ENCODE results near the gene GRPEL1. TPM values are rescaled to one million over a fixed set of nuclear protein-coding genes. Genes with fewer than 3 reads are reported as not detected.

The GRPEL1 gene
- total RNA-seq, 1 experiment from 2014 or later, result 47.3 TPM

DNA sequence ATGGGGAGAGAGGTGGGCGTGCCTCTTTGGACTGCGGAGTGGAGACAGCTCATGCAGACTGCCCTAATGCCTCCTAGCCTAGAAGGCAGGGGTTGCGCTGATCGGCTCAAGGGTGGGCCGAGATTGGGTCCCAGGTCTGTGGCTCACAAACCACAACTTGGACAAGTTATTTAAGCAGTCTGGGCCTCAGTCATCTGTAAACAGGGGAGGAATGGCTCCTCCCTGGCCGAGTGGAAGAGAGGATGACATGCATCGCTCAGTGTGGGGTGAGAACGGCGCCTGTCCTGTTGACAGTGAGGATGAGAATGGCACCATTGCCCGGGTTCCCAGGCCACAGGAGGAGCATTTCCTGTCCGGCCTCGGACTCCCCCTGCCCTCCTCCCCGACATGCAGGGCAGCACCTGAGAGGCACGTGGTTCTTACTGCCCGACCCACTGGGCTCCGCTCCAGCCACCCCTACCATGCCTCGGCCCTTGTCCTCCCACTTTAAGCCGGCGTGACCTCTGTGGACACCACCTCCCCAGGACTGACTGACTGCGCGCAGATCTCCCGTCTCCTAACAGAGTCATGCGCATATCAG lies 40.3 kb upstream of the GRPEL1 start:
- H3K36me3 Mint-ChIP-seq (ENCODE audit: insufficient read depth, unreplicated experiment), result peaks cover 6% of the 10 kb centered on the region
- Histone ChIP-seq H3K27me3 (replicated peaks; ENCODE audit: control insufficient read depth, insufficient read depth, low read length) (no peaks in the 10 kb centered on the region), H3K4me3 (ENCODE audit: low read depth, low read length) (no peak overlapping the region), H3K4me1 (peaks cover 11% of the 10 kb centered on the region), H3K9me3 (no peaks in the 10 kb centered on the region), H3K36me3 (ENCODE audit: control insufficient read depth, insufficient read depth, low read length) (no peaks in the 10 kb centered on the region)
- POLR2A ChIA-PET, result no interaction called here
- TF ChIP-seq, protein P1, sequence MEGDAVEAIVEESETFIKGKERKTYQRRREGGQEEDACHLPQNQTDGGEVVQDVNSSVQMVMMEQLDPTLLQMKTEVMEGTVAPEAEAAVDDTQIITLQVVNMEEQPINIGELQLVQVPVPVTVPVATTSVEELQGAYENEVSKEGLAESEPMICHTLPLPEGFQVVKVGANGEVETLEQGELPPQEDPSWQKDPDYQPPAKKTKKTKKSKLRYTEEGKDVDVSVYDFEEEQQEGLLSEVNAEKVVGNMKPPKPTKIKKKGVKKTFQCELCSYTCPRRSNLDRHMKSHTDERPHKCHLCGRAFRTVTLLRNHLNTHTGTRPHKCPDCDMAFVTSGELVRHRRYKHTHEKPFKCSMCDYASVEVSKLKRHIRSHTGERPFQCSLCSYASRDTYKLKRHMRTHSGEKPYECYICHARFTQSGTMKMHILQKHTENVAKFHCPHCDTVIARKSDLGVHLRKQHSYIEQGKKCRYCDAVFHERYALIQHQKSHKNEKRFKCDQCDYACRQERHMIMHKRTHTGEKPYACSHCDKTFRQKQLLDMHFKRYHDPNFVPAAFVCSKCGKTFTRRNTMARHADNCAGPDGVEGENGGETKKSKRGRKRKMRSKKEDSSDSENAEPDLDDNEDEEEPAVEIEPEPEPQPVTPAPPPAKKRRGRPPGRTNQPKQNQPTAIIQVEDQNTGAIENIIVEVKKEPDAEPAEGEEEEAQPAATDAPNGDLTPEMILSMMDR (IDR thresholded peaks at IDR 0.05; ENCODE audit: insufficient read depth in 1 of 2, low read depth in 1 of 2, low read length in 1 of 2, severe bottlenecking in 1 of 2, unreplicated experiment in 1 of 2), result no peak
- H3K4me3 Mint-ChIP-seq (ENCODE audit: unreplicated experiment), result no peak overlapping the region
- DNase-seq, result no peak
- no TSS peak for BruUV-seq (replicated peaks)
- intact Hi-C loops (cut with micrococcal nuclease; ENCODE audit: unreplicated experiment), result no loop called here
- H3K4me1 Mint-ChIP-seq (ENCODE audit: low read depth, unreplicated experiment), result peaks cover 5% of the 10 kb centered on the region
- no peak overlapping the region for H3K27ac Mint-ChIP-seq (ENCODE audit: unreplicated experiment)
- H3K27me3 Mint-ChIP-seq (ENCODE audit: insufficient read depth, unreplicated experiment), result no peaks in the 10 kb centered on the region
- CTCF ChIA-PET, result no interaction called here
- H3K9me3 Mint-ChIP-seq (ENCODE audit: unreplicated experiment), result no peaks in the 10 kb centered on the region

DNA sequence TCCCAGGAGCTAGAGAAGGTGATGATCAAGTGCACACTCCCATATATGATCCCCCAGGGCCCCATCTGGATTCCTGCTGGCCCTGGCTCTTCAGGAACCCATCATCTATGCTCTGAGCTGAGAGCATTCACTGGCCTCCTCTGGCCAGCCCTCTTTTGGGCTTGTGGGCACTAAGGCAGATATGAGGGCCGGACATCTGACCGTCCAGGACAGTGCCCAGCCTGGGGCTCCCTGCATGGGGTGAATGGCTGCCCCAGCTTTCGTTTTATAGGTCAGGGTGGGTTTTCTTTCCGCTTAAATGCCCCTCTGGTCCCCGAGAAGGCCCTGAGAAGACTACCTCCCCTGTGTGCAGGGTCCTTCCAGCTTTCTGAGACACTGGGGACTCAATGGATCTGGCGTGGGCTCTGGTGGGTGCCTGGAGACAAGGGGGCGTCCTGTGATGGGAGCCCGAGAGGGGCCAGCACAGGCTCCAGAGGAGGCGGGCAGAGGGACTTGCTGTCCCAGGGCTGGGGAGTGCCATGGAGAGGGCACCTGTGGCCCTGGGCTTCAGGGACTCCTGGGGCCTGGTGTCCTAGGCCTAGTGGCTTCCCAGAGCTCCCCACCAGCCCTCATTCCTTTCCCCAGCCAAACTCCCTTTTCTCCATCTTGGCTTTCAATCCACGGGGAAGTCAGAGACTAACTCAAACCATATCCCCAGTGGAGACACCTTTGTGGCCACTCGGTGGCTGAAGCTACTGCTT lies 39.5 kb upstream of the GRPEL1 start:
- H3K27ac Mint-ChIP-seq (ENCODE audit: unreplicated experiment), result no peak overlapping the region
- ChIA-PET POLR2A (no interaction called here), CTCF (no interaction called here)
- H3K4me1 Mint-ChIP-seq (ENCODE audit: low read depth, unreplicated experiment), result peaks cover 5% of the 10 kb centered on the region
- H3K4me1 ChIP-seq, result peaks cover 11% of the 10 kb centered on the region
- H3K4me3 Mint-ChIP-seq (ENCODE audit: unreplicated experiment), result no peak overlapping the region
- intact Hi-C loops (cut with micrococcal nuclease; ENCODE audit: unreplicated experiment), result no loop called here
- no peaks in the 10 kb centered on the region for H3K27me3 ChIP-seq (replicated peaks; ENCODE audit: control insufficient read depth, insufficient read depth, low read length)
- H3K9me3 ChIP-seq, result no peaks in the 10 kb centered on the region
- no peak for DNase-seq
- H3K9me3 Mint-ChIP-seq (ENCODE audit: unreplicated experiment), result no peaks in the 10 kb centered on the region
- H3K36me3 ChIP-seq (ENCODE audit: control insufficient read depth, insufficient read depth, low read length), result no peaks in the 10 kb centered on the region
- no TSS peak for BruUV-seq (replicated peaks)
- peaks cover 6% of the 10 kb centered on the region for H3K36me3 Mint-ChIP-seq (ENCODE audit: insufficient read depth, unreplicated experiment)
- no peak overlapping the region for H3K4me3 ChIP-seq (ENCODE audit: low read depth, low read length)
- TF ChIP-seq, protein P1 (IDR thresholded peaks at IDR 0.05; ENCODE audit: insufficient read depth in 1 of 2, low read depth in 1 of 2, low read length in 1 of 2, severe bottlenecking in 1 of 2, unreplicated experiment in 1 of 2), result no peak
- no peaks in the 10 kb centered on the region for H3K27me3 Mint-ChIP-seq (ENCODE audit: insufficient read depth, unreplicated experiment)

DNA sequence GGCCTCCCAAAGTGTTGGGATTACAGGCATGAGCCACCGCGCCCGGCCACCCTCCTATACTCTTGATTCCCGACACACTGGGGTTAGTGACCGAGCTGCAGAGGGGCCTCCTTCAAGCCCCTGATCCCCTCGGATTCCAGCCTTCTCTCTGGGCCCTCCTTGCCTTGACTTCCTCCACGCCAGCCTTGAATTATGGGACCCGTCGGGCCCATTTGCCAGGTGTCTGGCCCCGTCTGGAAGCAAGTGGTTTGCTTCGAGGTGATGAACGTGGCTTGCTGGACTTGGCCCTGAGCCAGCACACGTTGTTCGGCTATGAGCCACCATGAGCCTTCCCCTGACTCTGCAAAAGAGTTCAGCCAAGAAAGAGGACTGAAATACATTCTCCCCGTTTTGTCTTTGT lies 37.4 kb upstream of the GRPEL1 start:
- peak overlapping the region; percentile 33 for H3K4me3 Mint-ChIP-seq (ENCODE audit: unreplicated experiment)
- Histone ChIP-seq H3K36me3 (ENCODE audit: control insufficient read depth, insufficient read depth, low read length) (no peaks in the 10 kb centered on the region), H3K27me3 (replicated peaks; ENCODE audit: control insufficient read depth, insufficient read depth, low read length) (no peaks in the 10 kb centered on the region), H3K4me1 (peaks cover 11% of the 10 kb centered on the region), H3K9me3 (no peaks in the 10 kb centered on the region), H3K4me3 (ENCODE audit: low read depth, low read length) (no peak overlapping the region)
- ChIA-PET CTCF (no interaction called here), POLR2A (no interaction called here)
- intact Hi-C loops (cut with micrococcal nuclease; ENCODE audit: unreplicated experiment), result no loop called here
- peaks cover 6% of the 10 kb centered on the region for H3K36me3 Mint-ChIP-seq (ENCODE audit: insufficient read depth, unreplicated experiment)
- peak overlapping the region; percentile 76 for H3K27ac Mint-ChIP-seq (ENCODE audit: unreplicated experiment)
- TF ChIP-seq, protein P1 (IDR thresholded peaks at IDR 0.05; ENCODE audit: insufficient read depth in 1 of 2, low read depth in 1 of 2, low read length in 1 of 2, severe bottlenecking in 1 of 2, unreplicated experiment in 1 of 2), result no peak
- H3K9me3 Mint-ChIP-seq (ENCODE audit: unreplicated experiment), result no peaks in the 10 kb centered on the region
- H3K27me3 Mint-ChIP-seq (ENCODE audit: insufficient read depth, unreplicated experiment), result no peaks in the 10 kb centered on the region
- no peak for DNase-seq
- no TSS peak for BruUV-seq (replicated peaks)
- peaks cover 5% of the 10 kb centered on the region for H3K4me1 Mint-ChIP-seq (ENCODE audit: low read depth, unreplicated experiment)

Measured in Caco-2 (cell line).